SU-DHL-6 (cell line): ENCODE data around the gene DCDC2.

Experiments
- EZH2phosphoT487 ChIP-seq: fragments of 200-600 bp; sonication (generic), shearing (Covaris generic); conservative IDR thresholded peaks from 2 replicates; pipeline ENCODE4 v1.6.1; 2018; ENCODE audit warnings: mild to moderate bottlenecking, antibody characterized with exemption, low read length, moderate library complexity, mixed read lengths
- TF ChIP-seq, protein P1 (sequence below): fragments of 200-600 bp; sonication (generic); IDR thresholded peaks from one replicate; pipeline ENCODE4 v1.5.1; 2017; ENCODE audit warnings: antibody characterized with exemption, mild to moderate bottlenecking, low read length, moderate library complexity; ENCODE audit not compliant: insufficient read depth, poor library complexity, severe bottlenecking

DNA sequence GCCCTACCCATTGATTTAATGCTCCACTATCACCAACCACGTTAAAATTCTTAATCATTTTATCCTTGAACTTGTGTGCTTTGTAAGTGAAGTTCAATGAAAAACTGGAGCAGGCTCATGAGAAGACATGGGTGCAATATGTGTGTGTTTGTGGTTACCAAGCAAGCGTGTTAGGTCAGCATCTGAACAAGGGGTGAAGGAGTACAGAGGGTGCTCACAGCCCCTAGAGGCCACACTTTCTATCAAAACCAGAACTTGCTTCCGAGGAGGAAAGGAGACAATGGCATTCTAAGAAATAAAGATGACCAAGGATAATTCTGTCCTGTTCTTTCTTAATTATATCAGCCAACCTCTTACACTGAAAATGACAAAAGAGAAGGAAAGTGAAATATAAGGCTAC, 138.2 kb downstream of the DCDC2 start:
- TF ChIP-seq, protein P1, sequence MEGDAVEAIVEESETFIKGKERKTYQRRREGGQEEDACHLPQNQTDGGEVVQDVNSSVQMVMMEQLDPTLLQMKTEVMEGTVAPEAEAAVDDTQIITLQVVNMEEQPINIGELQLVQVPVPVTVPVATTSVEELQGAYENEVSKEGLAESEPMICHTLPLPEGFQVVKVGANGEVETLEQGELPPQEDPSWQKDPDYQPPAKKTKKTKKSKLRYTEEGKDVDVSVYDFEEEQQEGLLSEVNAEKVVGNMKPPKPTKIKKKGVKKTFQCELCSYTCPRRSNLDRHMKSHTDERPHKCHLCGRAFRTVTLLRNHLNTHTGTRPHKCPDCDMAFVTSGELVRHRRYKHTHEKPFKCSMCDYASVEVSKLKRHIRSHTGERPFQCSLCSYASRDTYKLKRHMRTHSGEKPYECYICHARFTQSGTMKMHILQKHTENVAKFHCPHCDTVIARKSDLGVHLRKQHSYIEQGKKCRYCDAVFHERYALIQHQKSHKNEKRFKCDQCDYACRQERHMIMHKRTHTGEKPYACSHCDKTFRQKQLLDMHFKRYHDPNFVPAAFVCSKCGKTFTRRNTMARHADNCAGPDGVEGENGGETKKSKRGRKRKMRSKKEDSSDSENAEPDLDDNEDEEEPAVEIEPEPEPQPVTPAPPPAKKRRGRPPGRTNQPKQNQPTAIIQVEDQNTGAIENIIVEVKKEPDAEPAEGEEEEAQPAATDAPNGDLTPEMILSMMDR: no peak
- no peak for TF ChIP-seq EZH2phosphoT487
